Tibial artery (tissue), 4 donors: ENCODE results near the gene RAD51AP1.
A peak's percentile ranks its signal among the peaks of the same experiment; 100 is the strongest.

Experiments used
- DNase-seq, 2 donors: peaks; one replicate each; pipeline ENCODE4 v3.0.0-alpha.2; 2019
- H3K27ac ChIP-seq, 2 donors: fragments of 200-600 bp; sonication (generic) in 1 of 2; 1 replicate in 1 of 2; 2 replicates in 1 of 2; pipeline ENCODE4 v1.5.1; 2018 to 2019; ENCODE audit warnings: mild to moderate bottlenecking in 1 of 2
- H3K27me3 ChIP-seq, 2 donors: fragments of 200-600 bp; sonication (generic) in 1 of 2; one replicate each; pipeline versions ENCODE4 v1.5.1 to v1.6.0; 2016 to 2019
- H3K36me3 ChIP-seq, 3 donors: fragments of 200-600 bp; sonication (generic) in 2 of 3; one replicate each; pipeline ENCODE4 v1.5.1; 2016 to 2019; ENCODE audit warnings: mild to moderate bottlenecking in 2 of 3
- H3K4me1 ChIP-seq, 4 donors: fragments of 200-600 bp; sonication (generic) in 2 of 4; 1 replicate in 3 of 4; 2 replicates in 1 of 4; pipeline ENCODE4 v1.5.1; 2016 to 2019
- H3K4me3 ChIP-seq, 2 donors: fragments of 200-600 bp; sonication (generic) in 1 of 2; 1 replicate in 1 of 2; 2 replicates in 1 of 2; pipeline ENCODE4 v1.5.1; 2018 to 2019; ENCODE audit warnings: mild to moderate bottlenecking in 2 of 2
- H3K9me3 ChIP-seq, 3 donors: fragments of 200-600 bp; sonication (generic) in 1 of 3; one replicate each; pipeline ENCODE4 v1.5.1; 2016 to 2019
- intact Hi-C: fragments of 100-400 bp; cut with DNase I; formaldehyde crosslinking; loops from one replicate; pipeline ENCODE4 v1.15.0; 2023; ENCODE audit warnings: low total_unique reads
- TF ChIP-seq, protein P1 (sequence below), 2 experiments: fragments of 200-600 bp in 1 of 2; fragments of 450-650 bp in 1 of 2; IDR thresholded peaks; one replicate each; pipeline ENCODE4 v1.5.1; 2017 to 2019; ENCODE audit warnings: antibody characterized with exemption in 2 of 2, mild to moderate bottlenecking in 1 of 2, moderate library complexity in 1 of 2

Gene RAD51AP1

DNA sequence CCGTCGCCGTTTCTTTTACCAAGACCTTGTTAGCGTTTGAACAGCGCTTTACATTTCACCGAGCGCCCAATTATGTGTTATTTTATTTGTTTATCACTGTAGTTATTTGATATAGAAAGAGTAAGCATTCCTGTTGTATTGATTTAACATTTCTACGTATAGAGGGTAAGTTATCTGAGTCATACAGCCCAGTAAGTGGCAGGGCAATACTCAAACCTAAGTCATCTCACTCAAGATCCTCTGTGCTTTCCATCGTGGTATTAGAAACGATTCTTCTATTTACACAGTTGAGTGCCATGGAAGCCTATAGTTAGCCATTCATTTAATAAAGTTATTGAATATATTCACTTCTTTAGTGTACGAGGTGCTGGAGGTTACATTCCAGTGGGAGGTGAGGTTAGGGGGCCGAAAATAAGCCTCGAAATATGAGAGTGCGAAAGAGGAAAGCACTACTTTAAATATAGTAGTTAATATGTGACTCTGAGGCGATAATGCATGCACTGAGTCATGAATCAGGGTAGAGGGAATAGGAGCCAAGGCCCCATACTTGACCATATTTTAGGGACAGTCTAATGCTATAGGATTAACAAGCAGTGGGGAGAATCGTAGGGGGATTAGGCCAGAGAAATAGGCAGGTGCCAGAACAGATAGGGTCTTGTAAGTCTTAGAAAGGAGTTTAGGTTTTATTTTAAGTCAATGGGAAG, 629 bp downstream of the RAD51AP1 start:
- Histone ChIP-seq H3K27ac (peak overlapping the region; percentile 81 to 89), H3K27me3 (no peaks in the 10 kb centered on the region), H3K36me3 (peaks cover 2 to 6% (median 4%) of the 10 kb centered on the region in 3 donors), H3K4me3 (peak overlapping the region; percentile 64 to 77), H3K9me3 (no peaks in the 10 kb centered on the region), H3K4me1 (peaks cover 0 to 17% (median 14%) of the 10 kb centered on the region in 4 donors)
- TF ChIP-seq, protein P1, sequence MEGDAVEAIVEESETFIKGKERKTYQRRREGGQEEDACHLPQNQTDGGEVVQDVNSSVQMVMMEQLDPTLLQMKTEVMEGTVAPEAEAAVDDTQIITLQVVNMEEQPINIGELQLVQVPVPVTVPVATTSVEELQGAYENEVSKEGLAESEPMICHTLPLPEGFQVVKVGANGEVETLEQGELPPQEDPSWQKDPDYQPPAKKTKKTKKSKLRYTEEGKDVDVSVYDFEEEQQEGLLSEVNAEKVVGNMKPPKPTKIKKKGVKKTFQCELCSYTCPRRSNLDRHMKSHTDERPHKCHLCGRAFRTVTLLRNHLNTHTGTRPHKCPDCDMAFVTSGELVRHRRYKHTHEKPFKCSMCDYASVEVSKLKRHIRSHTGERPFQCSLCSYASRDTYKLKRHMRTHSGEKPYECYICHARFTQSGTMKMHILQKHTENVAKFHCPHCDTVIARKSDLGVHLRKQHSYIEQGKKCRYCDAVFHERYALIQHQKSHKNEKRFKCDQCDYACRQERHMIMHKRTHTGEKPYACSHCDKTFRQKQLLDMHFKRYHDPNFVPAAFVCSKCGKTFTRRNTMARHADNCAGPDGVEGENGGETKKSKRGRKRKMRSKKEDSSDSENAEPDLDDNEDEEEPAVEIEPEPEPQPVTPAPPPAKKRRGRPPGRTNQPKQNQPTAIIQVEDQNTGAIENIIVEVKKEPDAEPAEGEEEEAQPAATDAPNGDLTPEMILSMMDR (IDR thresholded peaks at IDR 0.05): no peak
- no peak for DNase-seq
- intact Hi-C loops: loop anchor here (10.0 kb wide), 2 partner anchors 105 to 235 kb away; partner anchors contain the start of genes AKAP3 and NDUFA9

DNA sequence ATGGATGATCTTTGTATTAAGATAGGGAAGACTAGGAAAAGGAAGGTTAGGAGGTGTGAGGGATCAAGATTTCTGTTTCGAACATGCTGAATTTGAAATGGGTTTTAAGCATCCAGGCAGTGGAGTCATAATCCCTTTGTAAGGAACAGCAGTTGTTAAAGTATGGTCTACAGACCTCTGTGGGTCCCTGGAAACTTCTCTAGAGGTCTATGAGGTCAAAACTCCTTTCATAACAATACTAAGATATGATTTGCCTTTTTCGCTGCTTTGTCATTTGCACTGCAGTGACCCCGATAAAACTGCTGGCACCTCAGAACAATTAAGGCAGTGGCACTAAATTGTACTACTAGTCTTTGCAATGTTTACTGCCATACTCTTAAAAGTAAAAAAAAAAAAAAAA, 1.5 kb downstream of the RAD51AP1 start:
- peaks cover 0 to 17% (median 14%) of the 10 kb centered on the region in 4 donors for H3K4me1 ChIP-seq
- TF ChIP-seq, protein P1 (IDR thresholded peaks at IDR 0.05): no peak
- H3K27me3 ChIP-seq: no peaks in the 10 kb centered on the region
- no peak for DNase-seq
- H3K36me3 ChIP-seq: peaks cover 0 to 2% (median 0%) of the 10 kb centered on the region in 3 donors
- no peaks in the 10 kb centered on the region for H3K9me3 ChIP-seq
- no peak overlapping the region for H3K4me3 ChIP-seq
- intact Hi-C loops: no loop called here
- no peak overlapping the region for H3K27ac ChIP-seq

DNA sequence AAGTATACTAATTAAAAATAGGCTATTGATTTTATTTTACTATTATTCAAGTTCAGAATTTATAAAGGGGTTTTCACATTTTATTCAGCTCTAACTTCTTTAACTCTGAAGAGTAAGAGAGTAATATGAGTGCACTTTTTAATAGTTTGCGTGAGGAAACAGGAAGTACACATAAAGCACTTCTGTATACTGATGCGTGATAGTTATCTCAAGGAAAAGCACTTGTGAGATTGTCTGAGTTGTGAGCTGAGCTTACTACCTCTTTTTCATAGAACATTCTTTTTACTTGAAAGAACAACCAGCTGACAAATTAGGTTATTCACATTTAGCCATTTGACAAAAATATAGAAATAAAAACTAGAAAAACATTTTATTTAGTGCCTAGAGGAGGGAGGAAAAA, 1.9 kb downstream of the RAD51AP1 start:
- intact Hi-C loops: no loop called here
- H3K9me3 ChIP-seq: no peaks in the 10 kb centered on the region
- H3K27ac ChIP-seq: no peak overlapping the region
- DNase-seq: no peak
- peaks cover 0 to 17% (median 14%) of the 10 kb centered on the region in 4 donors for H3K4me1 ChIP-seq
- TF ChIP-seq, protein P1 (IDR thresholded peaks at IDR 0.05): no peak
- H3K4me3 ChIP-seq: no peak overlapping the region
- H3K36me3 ChIP-seq: no peaks in the 10 kb centered on the region
- H3K27me3 ChIP-seq: no peaks in the 10 kb centered on the region

DNA sequence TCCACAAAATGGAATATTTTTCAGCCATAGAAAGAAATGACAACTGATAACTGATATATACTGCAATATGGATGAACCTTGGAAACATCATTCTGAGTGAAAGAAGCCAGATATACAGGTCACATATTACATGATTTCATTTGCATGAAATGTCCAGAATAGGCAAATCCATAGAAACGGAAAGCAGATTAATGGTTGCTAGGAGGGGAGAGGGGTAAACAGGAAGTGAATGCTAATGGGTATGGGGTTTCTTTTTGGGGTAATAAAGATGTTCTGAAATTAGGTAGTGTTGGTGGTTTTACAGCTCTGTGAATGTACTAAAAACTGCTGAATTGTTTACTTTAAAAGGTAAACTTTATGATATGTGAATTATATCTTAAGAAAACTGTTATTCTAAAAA, 6.5 kb downstream of the RAD51AP1 start:
- DNase-seq: no peak
- intact Hi-C loops: no loop called here
- no peaks in the 10 kb centered on the region for H3K4me1 ChIP-seq
- H3K9me3 ChIP-seq: no peaks in the 10 kb centered on the region
- H3K36me3 ChIP-seq: no peaks in the 10 kb centered on the region
- no peaks in the 10 kb centered on the region for H3K27me3 ChIP-seq
- no peak overlapping the region for H3K27ac ChIP-seq
- TF ChIP-seq, protein P1 (IDR thresholded peaks at IDR 0.05): no peak
- H3K4me3 ChIP-seq: no peak overlapping the region

DNA sequence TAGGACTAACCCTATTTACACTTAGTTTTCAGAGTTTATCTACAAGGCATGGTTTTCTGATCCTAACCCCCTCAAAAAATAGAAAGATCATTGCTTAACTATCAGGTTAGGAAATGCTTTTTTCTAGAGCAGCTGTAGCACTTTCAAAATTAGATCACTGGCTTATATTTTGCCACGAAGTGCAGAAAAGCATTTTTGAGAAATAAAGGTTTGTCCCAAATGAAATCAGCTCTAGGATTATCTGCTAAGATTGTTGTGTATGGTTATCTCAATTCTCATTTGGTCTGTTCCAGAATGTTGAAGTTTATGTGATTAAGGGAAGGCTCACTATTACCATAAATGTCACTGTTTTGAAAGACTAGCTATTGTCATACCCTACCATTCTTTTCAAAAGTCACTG, 13.5 kb downstream of the RAD51AP1 start:
- Histone ChIP-seq H3K9me3 (no peaks in the 10 kb centered on the region), H3K36me3 (no peaks in the 10 kb centered on the region), H3K4me3 (no peak overlapping the region), H3K27me3 (no peaks in the 10 kb centered on the region), H3K27ac (no peak overlapping the region), H3K4me1 (no peaks in the 10 kb centered on the region)
- no peak for DNase-seq
- TF ChIP-seq, protein P1 (IDR thresholded peaks at IDR 0.05): no peak
- intact Hi-C loops: no loop called here
